HUES48 (cell line): ENCODE data around the gene PTPRD.

Experiments used
- H3K27ac ChIP-seq: one replicate; pipeline ENCODE4 v1.7.0; 2013; ENCODE audit warnings: low read depth, low read length, inconsistent platforms
- H3K27me3 ChIP-seq: 2 replicates; pipeline ENCODE4 v1.6.1; 2013; ENCODE audit warnings: mild to moderate bottlenecking, low read length; ENCODE audit not compliant: control insufficient read depth, insufficient read depth
- H3K36me3 ChIP-seq: 2 replicates; pipeline ENCODE4 v1.6.1; 2013; ENCODE audit warnings: low read length; ENCODE audit not compliant: control insufficient read depth, insufficient read depth
- H3K4me1 ChIP-seq: 2 replicates; pipeline ENCODE4 v1.6.1; 2013; ENCODE audit warnings: mild to moderate bottlenecking, low read length; ENCODE audit not compliant: control insufficient read depth, insufficient read depth
- H3K4me3 ChIP-seq: 2 replicates; pipeline ENCODE4 v1.5.1; 2013; ENCODE audit warnings: mild to moderate bottlenecking, low read depth, low read length
- H3K9ac ChIP-seq: 2 replicates; pipeline ENCODE4 v1.6.1; 2013; ENCODE audit warnings: mild to moderate bottlenecking, low read depth, low read length, moderate library complexity
- H3K9me3 ChIP-seq: 2 replicates; pipeline ENCODE4 v1.6.1; 2013; ENCODE audit warnings: low read length; ENCODE audit not compliant: control insufficient read depth, insufficient read depth

Gene PTPRD

DNA sequence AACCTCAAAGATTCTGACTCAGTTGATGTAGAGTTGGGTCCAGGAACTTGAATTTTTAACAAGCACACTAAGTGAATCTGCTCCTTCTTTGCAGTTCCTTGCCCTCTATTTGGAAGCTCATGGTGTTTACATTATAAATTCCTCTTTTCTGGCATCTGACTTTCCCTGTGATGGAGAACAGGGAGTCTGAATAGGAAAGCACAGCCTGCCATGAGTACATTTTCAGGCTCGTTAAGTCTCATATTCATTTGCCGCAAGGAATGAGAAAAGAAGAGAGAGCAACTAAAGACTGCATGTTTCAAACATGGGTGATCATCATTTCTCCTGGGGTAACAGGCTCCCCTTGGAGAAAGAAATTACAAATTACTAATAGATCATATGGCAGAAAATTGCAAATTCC, 2345.2 kb downstream of the PTPRD start:
- no peaks in the 10 kb centered on the region for H3K9me3 ChIP-seq
- no peak overlapping the region for H3K9ac ChIP-seq
- H3K4me3 ChIP-seq: no peak overlapping the region
- no peak overlapping the region for H3K27ac ChIP-seq
- peaks cover 6% of the 10 kb centered on the region; the same call in 1 of the 2 replicates for H3K4me1 ChIP-seq
- H3K27me3 ChIP-seq: no peaks in the 10 kb centered on the region
- H3K36me3 ChIP-seq: no peaks in the 10 kb centered on the region

DNA sequence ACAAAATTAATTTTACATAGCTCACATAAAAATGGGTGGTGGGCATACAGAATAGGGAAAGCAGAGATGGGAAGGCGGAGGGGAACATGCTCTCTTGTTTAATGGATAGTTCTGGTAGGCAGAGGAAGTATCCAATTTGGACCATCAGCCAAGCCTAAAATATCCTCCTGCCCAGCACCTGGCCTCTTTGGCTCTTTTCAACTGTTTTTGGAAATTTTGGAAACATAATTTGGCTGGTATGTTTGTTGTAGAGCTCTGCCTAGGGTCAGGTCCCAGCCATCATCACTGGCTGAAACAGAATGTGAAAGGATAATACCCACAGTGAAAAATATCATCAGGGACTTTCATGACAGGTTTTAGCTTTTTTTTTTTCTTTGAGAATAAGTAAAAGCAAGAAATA, 2345.9 kb downstream of the PTPRD start:
- H3K27ac ChIP-seq: no peak overlapping the region
- H3K4me1 ChIP-seq: peaks cover 6% of the 10 kb centered on the region; the same call in 1 of the 2 replicates
- H3K4me3 ChIP-seq: no peak overlapping the region
- H3K36me3 ChIP-seq: no peaks in the 10 kb centered on the region
- no peak overlapping the region for H3K9ac ChIP-seq
- no peaks in the 10 kb centered on the region for H3K9me3 ChIP-seq
- H3K27me3 ChIP-seq: no peaks in the 10 kb centered on the region

DNA sequence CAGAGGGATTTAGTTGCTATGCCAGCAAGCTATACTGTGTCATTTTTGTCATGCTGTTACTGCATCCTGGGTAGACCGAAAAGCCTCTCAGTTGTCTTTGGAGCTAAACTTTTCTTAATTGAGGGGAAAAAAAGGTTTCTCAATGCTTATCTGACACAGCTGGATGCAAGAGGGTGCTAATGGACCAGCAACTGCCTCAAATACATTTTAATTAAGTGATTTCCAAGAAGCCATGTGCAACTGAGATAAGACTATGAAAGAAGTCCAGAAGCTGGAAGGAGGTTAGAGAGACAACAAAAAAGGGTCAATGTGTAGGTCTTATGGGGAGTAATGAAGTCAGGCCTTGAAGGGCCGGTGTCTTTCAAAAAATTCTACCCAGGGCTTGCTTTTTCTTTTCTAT, 2347.5 kb downstream of the PTPRD start:
- Histone ChIP-seq H3K4me3 (no peak overlapping the region), H3K9ac (no peak overlapping the region), H3K27ac (no peak overlapping the region), H3K36me3 (no peaks in the 10 kb centered on the region), H3K4me1 (peaks cover 6% of the 10 kb centered on the region; the same call in 1 of the 2 replicates), H3K9me3 (no peaks in the 10 kb centered on the region), H3K27me3 (no peaks in the 10 kb centered on the region)
